SH-SY5Y (cell line): ENCODE results near the gene ABR.

Source experiments
- GATA2 ChIP-seq: IDR thresholded peaks from 2 replicates; pipeline ENCODE4 v1.6.1; 2011; ENCODE audit warnings: mild to moderate bottlenecking, low read depth, low read length
- GATA3 ChIP-seq: IDR thresholded peaks from 2 replicates; pipeline ENCODE4 v1.6.1; 2011; ENCODE audit warnings: low read depth, mild to moderate bottlenecking, low read length, moderate library complexity

DNA sequence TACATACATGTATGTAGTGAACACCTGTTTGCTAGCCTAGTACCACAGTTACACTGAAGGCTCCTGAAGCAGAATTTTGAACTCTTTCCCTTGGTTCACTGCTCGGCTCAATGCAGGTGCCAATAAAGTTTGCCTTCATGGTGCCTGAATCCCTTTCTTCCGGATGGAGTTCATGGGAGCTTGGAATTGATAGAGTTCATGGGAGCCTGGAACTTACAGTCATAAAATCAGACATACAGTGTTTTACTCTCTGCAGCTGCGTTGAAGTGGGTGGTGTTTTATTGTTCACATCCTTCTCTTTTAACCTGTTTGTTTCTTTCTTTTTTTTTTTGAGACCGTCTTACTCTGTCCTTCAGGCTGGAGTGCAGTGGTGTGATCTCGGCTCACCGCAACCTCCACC, 29.2 kb upstream of the ABR start:
- TF ChIP-seq GATA2 (no peak), GATA3 (no peak)
